Transverse colon (tissue), 4 donors: Measurements from ENCODE around the gene GRIK4. TPM values are rescaled to one million over a fixed set of nuclear protein-coding genes. Genes with fewer than 3 reads are reported as not detected.

Experiments
- DNase-seq: peaks from one replicate; pipeline ENCODE4 v3.0.0-alpha.2; 2019
- H3K27ac ChIP-seq, 4 donors: fragments of 200-600 bp; sonication (generic); 2 replicates each; pipeline ENCODE4 v1.5.1; 2016 to 2018; ENCODE audit warnings: inconsistent platforms in 4 of 4
- H3K27me3 ChIP-seq: fragments of 200-600 bp; sonication (generic); 2 replicates; pipeline ENCODE4 v1.5.1; 2017; ENCODE audit warnings: inconsistent platforms
- H3K36me3 ChIP-seq, 4 donors: fragments of 200-600 bp; sonication (generic); 2 replicates each; pipeline ENCODE4 v1.5.1; 2017 to 2019; ENCODE audit warnings: inconsistent platforms in 4 of 4
- H3K4me1 ChIP-seq, 4 donors: fragments of 200-600 bp; sonication (generic); 2 replicates each; pipeline ENCODE4 v1.5.1; 2017 to 2020; ENCODE audit warnings: inconsistent platforms in 4 of 4
- H3K4me3 ChIP-seq, 4 donors: fragments of 200-600 bp; sonication (generic); 1 replicate in 1 of 4; 2 replicates in 3 of 4; pipeline versions ENCODE4 v1.5.1 to v1.6.1; 2017 to 2019; ENCODE audit warnings: inconsistent platforms in 4 of 4
- H3K9me3 ChIP-seq, 2 donors: fragments of 200-600 bp; sonication (generic); 2 replicates each; pipeline ENCODE4 v1.5.1; 2017 to 2019; ENCODE audit warnings: inconsistent platforms in 2 of 2
- EP300 ChIP-seq: sonication (generic); formaldehyde crosslinking; IDR thresholded peaks from one replicate; pipeline ENCODE4 v1.6.1; 2017; ENCODE audit warnings: antibody characterized with exemption, low read depth
- POLR2A ChIP-seq: fragments of 450-650 bp; IDR thresholded peaks from one replicate; pipeline ENCODE4 v1.6.1; 2016; ENCODE audit warnings: antibody characterized with exemption, mild to moderate bottlenecking, moderate library complexity
- POLR2AphosphoS5 ChIP-seq, 3 donors: sonication (generic); formaldehyde crosslinking; IDR thresholded peaks; one replicate each; pipeline ENCODE4 v1.6.1; 2016; ENCODE audit warnings: antibody characterized with exemption in 3 of 3
- WGBS, 2 donors: methylation state at CpG; one replicate each; pipeline ENCODE4 v1.1.5; 2018; ENCODE audit warnings: low coverage in 1 of 2; 5-methylcytosine and 5-hydroxymethylcytosine counted together
- in situ Hi-C, 4 donors: fragments of 200-750 bp; cut with MboI; loops; one replicate each; pipeline versions ENCODE4 v1.15.0 to v1.15.1; 2017; ENCODE audit warnings: low sequenced_read_pairs in 3 of 4, low pct_ligation_motif_present in 1 of 4, low pct_unique_long_range_greater_than_20kb in 1 of 4
- intact Hi-C: fragments of 100-400 bp; cut with DNase I; formaldehyde crosslinking; loops from one replicate; pipeline ENCODE4 v1.15.1; 2023; ENCODE audit warnings: low total_unique reads
- total RNA-seq, 4 donors: library from RNA; depleted of rRNA; stranded (reverse); fragments of >200 nt; gene quantifications; one replicate each; pipeline ENCODE4 v1.1.0, GENCODE V29; 2016
- TF ChIP-seq, protein P1 (sequence below), 5 experiments: fragments of 200-600 bp in 3 of 5; fragments of 450-650 bp in 2 of 5; sonication (generic) in 3 of 5; IDR thresholded peaks; 1 replicate in 2 of 5; 2 replicates in 3 of 5; pipeline ENCODE4 v1.5.1; 2016 to 2017; ENCODE audit warnings: antibody characterized with exemption in 5 of 5, inconsistent platforms in 3 of 5, mild to moderate bottlenecking in 2 of 5, moderate library complexity in 1 of 5

The GRIK4 gene
- total RNA-seq, 4 donors from 2014 or later, result 2.6 TPM; not detected in 3

GRCh38 chr11:120482149-120482548 lies 29.4 kb upstream of the GRIK4 start:
- 94 to 100% methylated on average over 1 to 6 of the region's 6 CpGs for WGBS, 2 donors
- intact Hi-C loops (no loop called here), in situ Hi-C loops (no loop called here)

GRCh38 chr11:120484722-120485121 lies 26.8 kb upstream of the GRIK4 start:
- Histone ChIP-seq H3K4me1 (no peaks in the 10 kb centered on the region), H3K4me3 (no peak overlapping the region), H3K27ac (no peak overlapping the region), H3K27me3 (no peaks in the 10 kb centered on the region), H3K9me3 (no peaks in the 10 kb centered on the region), H3K36me3 (peaks cover 0 to 61% (median 8%) of the 10 kb centered on the region in 4 donors)
- TF ChIP-seq, protein P1, sequence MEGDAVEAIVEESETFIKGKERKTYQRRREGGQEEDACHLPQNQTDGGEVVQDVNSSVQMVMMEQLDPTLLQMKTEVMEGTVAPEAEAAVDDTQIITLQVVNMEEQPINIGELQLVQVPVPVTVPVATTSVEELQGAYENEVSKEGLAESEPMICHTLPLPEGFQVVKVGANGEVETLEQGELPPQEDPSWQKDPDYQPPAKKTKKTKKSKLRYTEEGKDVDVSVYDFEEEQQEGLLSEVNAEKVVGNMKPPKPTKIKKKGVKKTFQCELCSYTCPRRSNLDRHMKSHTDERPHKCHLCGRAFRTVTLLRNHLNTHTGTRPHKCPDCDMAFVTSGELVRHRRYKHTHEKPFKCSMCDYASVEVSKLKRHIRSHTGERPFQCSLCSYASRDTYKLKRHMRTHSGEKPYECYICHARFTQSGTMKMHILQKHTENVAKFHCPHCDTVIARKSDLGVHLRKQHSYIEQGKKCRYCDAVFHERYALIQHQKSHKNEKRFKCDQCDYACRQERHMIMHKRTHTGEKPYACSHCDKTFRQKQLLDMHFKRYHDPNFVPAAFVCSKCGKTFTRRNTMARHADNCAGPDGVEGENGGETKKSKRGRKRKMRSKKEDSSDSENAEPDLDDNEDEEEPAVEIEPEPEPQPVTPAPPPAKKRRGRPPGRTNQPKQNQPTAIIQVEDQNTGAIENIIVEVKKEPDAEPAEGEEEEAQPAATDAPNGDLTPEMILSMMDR (IDR thresholded peaks at IDR 0.05), result no peak
- TF ChIP-seq POLR2A (no peak), POLR2AphosphoS5 (IDR thresholded peaks at IDR 0.05) (no peak), EP300 (no peak)
- no peak for DNase-seq
- in situ Hi-C loops (no loop called here), intact Hi-C loops (no loop called here)
- WGBS, 2 donors, result 86 to 89% methylated on average over 1 to 3 of the region's 3 CpGs

More at GRCh38 chr11:120482149-120482548, 29.4 kb upstream of the GRIK4 start:
- DNase-seq, result no peak
- Histone ChIP-seq H3K27ac (no peak overlapping the region), H3K4me3 (no peak overlapping the region), H3K36me3 (peaks cover 0 to 78% (median 15%) of the 10 kb centered on the region in 4 donors), H3K9me3 (no peaks in the 10 kb centered on the region), H3K4me1 (no peaks in the 10 kb centered on the region), H3K27me3 (no peaks in the 10 kb centered on the region)
- TF ChIP-seq EP300 (no peak), POLR2A (no peak), POLR2AphosphoS5 (IDR thresholded peaks at IDR 0.05) (no peak)
- TF ChIP-seq, protein P1 (IDR thresholded peaks at IDR 0.05), result no peak

- Histone ChIP-seq H3K27me3 (no peaks in the 10 kb centered on the region), H3K27ac (no peak overlapping the region), H3K4me3 (no peak overlapping the region), H3K9me3 (no peaks in the 10 kb centered on the region), H3K4me1 (no peaks in the 10 kb centered on the region), H3K36me3 (peaks cover 0 to 48% (median 7%) of the 10 kb centered on the region in 4 donors)
- in situ Hi-C loops (no loop called here), intact Hi-C loops (no loop called here)
- 94 to 98% methylated on average over 4 to 5 of the region's 5 CpGs for WGBS, 2 donors
- TF ChIP-seq POLR2AphosphoS5 (IDR thresholded peaks at IDR 0.05) (no peak), EP300 (no peak), POLR2A (no peak)
- TF ChIP-seq, protein P1 (IDR thresholded peaks at IDR 0.05), result no peak
- DNase-seq, result no peak
Observed at GRCh38 chr11:120486138-120486537, 25.4 kb upstream of the GRIK4 start.

- Histone ChIP-seq H3K27me3 (no peaks in the 10 kb centered on the region), H3K36me3 (peaks cover 0 to 24% (median 0%) of the 10 kb centered on the region in 4 donors), H3K4me1 (no peaks in the 10 kb centered on the region), H3K4me3 (no peak overlapping the region), H3K9me3 (no peaks in the 10 kb centered on the region), H3K27ac (no peak overlapping the region)
- no peak for DNase-seq
- intact Hi-C loops, result no loop called here
- TF ChIP-seq EP300 (no peak), POLR2A (no peak), POLR2AphosphoS5 (IDR thresholded peaks at IDR 0.05) (no peak)
- TF ChIP-seq, protein P1 (IDR thresholded peaks at IDR 0.05), result no peak
- WGBS, 2 donors, result 45 to 55% methylated on average over 1 of the region's 1 CpG
- in situ Hi-C loops, result no loop called here
Observed at GRCh38 chr11:120489799-120490198, 21.7 kb upstream of the GRIK4 start.
